Smooth muscle cell (in vitro differentiated cells): ENCODE data around the gene ATXN2. TPM values are rescaled to one million over a fixed set of nuclear protein-coding genes. Genes with fewer than 3 reads are reported as not detected.
"Not testable (repeated sequence)": the region's sequence is repeated elsewhere in the genome, so short reads cannot be mapped to it uniquely, and the experiment has no call there.

ENCODE experiments used
- DNase-seq: peaks from one replicate; lab custom pipeline; 2025; ENCODE audit not compliant: unreplicated experiment; lab: John Stamatoyannopoulos, UW
- H2AFZ ChIP-seq: fragments of 200-600 bp; sonication (generic); 2 replicates; pipeline ENCODE4 v1.6.0; 2016; ENCODE audit warnings: antibody characterized with exemption, low read depth, mild to moderate bottlenecking
- H3F3A ChIP-seq: fragments of 200-600 bp; sonication (generic); 2 replicates; pipeline ENCODE4 v1.6.0; 2017; ENCODE audit warnings: antibody characterized with exemption, low read depth
- H3K27ac ChIP-seq: fragments of 200-600 bp; sonication (generic); 2 replicates; pipeline ENCODE4 v1.5.1; 2016; ENCODE audit warnings: low read depth, mild to moderate bottlenecking
- H3K27me3 ChIP-seq: fragments of 200-600 bp; sonication (generic); 2 replicates; pipeline ENCODE4 v1.6.1; 2016; ENCODE audit warnings: low read depth, mild to moderate bottlenecking
- H3K36me3 ChIP-seq: fragments of 200-600 bp; sonication (generic); 2 replicates; pipeline ENCODE4 v1.5.1; 2016; ENCODE audit warnings: low read depth
- H3K4me1 ChIP-seq: fragments of 200-600 bp; sonication (generic); 2 replicates; pipeline ENCODE4 v1.5.1; 2016; ENCODE audit warnings: low read depth
- H3K4me2 ChIP-seq: fragments of 200-600 bp; sonication (generic); 2 replicates; pipeline ENCODE4 v1.6.0; 2016; ENCODE audit warnings: mild to moderate bottlenecking
- H3K4me3 ChIP-seq: fragments of 200-600 bp; sonication (generic); 2 replicates; pipeline ENCODE4 v1.5.1; 2016; ENCODE audit warnings: mild to moderate bottlenecking
- H3K79me2 ChIP-seq: fragments of 200-600 bp; sonication (generic); 2 replicates; pipeline ENCODE4 v1.6.0; 2016; ENCODE audit warnings: low read depth, mild to moderate bottlenecking
- H3K9ac ChIP-seq: fragments of 200-600 bp; sonication (generic); 2 replicates; pipeline ENCODE4 v1.6.0; 2016; ENCODE audit warnings: low read depth
- H3K9me3 ChIP-seq: fragments of 200-600 bp; sonication (generic); replicated peaks from 2 replicates; pipeline ENCODE4 v1.5.1; 2016; ENCODE audit warnings: low read depth
- H4K20me1 ChIP-seq: fragments of 200-600 bp; sonication (generic); 2 replicates; pipeline ENCODE4 v1.6.0; 2016; ENCODE audit warnings: low read depth
- CTCF ChIP-seq: fragments of 200-600 bp; sonication (generic); IDR thresholded peaks from 2 replicates; pipeline ENCODE4 v1.5.1; 2017; ENCODE audit warnings: borderline replicate concordance, mild to moderate bottlenecking, antibody characterized with exemption; ENCODE audit not compliant: insufficient read depth, poor library complexity, severe bottlenecking
- WGBS: methylation state at CpG from one replicate; pipeline ENCODE4 v1.1.7; 2016; ENCODE audit warnings: low lambda C conversion rate; 5-methylcytosine and 5-hydroxymethylcytosine counted together
- polyA plus RNA-seq: library from polyadenylated mRNA; unstranded; fragments of >200 nt; fragmentation: Nextera tagmentation; extraction: Ambion mirVana; gene quantifications from 2 replicates; pipeline ENCODE4 v1.2.1, GENCODE V29; 2016
- total RNA-seq: library from RNA; depleted of rRNA; stranded (reverse); fragments of >200 nt; gene quantifications from 2 replicates; pipeline ENCODE4 v1.2.3, GENCODE V29; 2014

Gene ATXN2
- total and polyA plus RNA-seq, 2 experiments from 2014 or later, result 29.3 to 39.6 TPM

- no peak for DNase-seq
- Histone ChIP-seq H3K4me2 (no peak overlapping the region), H3K79me2 (peaks cover 5% of the 10 kb centered on the region), H3F3A (no peaks in the 10 kb centered on the region), H4K20me1 (no peaks in the 10 kb centered on the region), H3K27me3 (no peaks in the 10 kb centered on the region), H3K4me1 (no peaks in the 10 kb centered on the region), H2AFZ (no peak overlapping the region), H3K27ac (peak overlapping the region; percentile 15), H3K36me3 (peaks cover 17% of the 10 kb centered on the region), H3K9me3 (no peaks in the 10 kb centered on the region), H3K9ac (no peak overlapping the region), H3K4me3 (no peak overlapping the region)
- TF ChIP-seq CTCF, result no peak
- 95% methylated on average over 1 of the region's 1 CpG for WGBS
These were observed 93.5 kb downstream of the ATXN2 start for GRCh38 chr12:111505601-111506036.

GRCh38 chr12:111503116-111503515, 96.0 kb downstream of the ATXN2 start:
- Histone ChIP-seq H3K27me3 (no peaks in the 10 kb centered on the region), H3K9me3 (no peaks in the 10 kb centered on the region), H3K27ac (no peak overlapping the region), H3K9ac (no peak overlapping the region), H3K36me3 (peaks cover 8% of the 10 kb centered on the region), H2AFZ (no peak overlapping the region), H3K4me3 (no peak overlapping the region), H3K79me2 (peaks cover 14% of the 10 kb centered on the region), H4K20me1 (no peaks in the 10 kb centered on the region), H3K4me1 (no peaks in the 10 kb centered on the region), H3K4me2 (no peak overlapping the region), H3F3A (no peaks in the 10 kb centered on the region)
- no peak for DNase-seq
- WGBS, result 100% methylated on average over 1 of the region's 1 CpG
- TF ChIP-seq CTCF, result no peak

- H3K27me3 ChIP-seq, result no peaks in the 10 kb centered on the region
- H3K36me3 ChIP-seq, result peaks cover 13% of the 10 kb centered on the region
- no peak for TF ChIP-seq CTCF
- H3K27ac ChIP-seq, result no peak overlapping the region
- H3K9ac ChIP-seq, result no peak overlapping the region
- no peak overlapping the region for H3K4me3 ChIP-seq
- H3K79me2 ChIP-seq, result peaks cover 22% of the 10 kb centered on the region
- 95% methylated on average over 4 of the region's 4 CpGs for WGBS
- peaks cover 35% of the 10 kb centered on the region for H4K20me1 ChIP-seq
- H2AFZ ChIP-seq, result no peak overlapping the region
- DNase-seq, result no peak
- no peak overlapping the region for H3K4me2 ChIP-seq
- H3K9me3 ChIP-seq, result no peaks in the 10 kb centered on the region
- H3F3A ChIP-seq, result no peaks in the 10 kb centered on the region
- no peaks in the 10 kb centered on the region for H3K4me1 ChIP-seq
These were observed 104.4 kb downstream of the ATXN2 start for GRCh38 chr12:111494676-111495075.

- not testable (repeated sequence) for H3K9ac ChIP-seq, H3K4me1 ChIP-seq, H3K4me2 ChIP-seq, H2AFZ ChIP-seq, H3K27me3 ChIP-seq, H3K4me3 ChIP-seq, DNase-seq, H3F3A ChIP-seq, H3K9me3 ChIP-seq
- Histone ChIP-seq H3K27ac (peak overlapping the region; percentile 11), H4K20me1 (peaks cover 35% of the 10 kb centered on the region), H3K36me3 (peaks cover 17% of the 10 kb centered on the region), H3K79me2 (peaks cover 11% of the 10 kb centered on the region)
- WGBS, result 74% methylated on average over 7 of the region's 7 CpGs
These were observed 106.1 kb downstream of the ATXN2 start for GRCh38 chr12:111492979-111493378.
